IMR-90 (cell line): ENCODE results near the gene QPRT. TPM values are rescaled to one million over a fixed set of nuclear protein-coding genes. Genes with fewer than 3 reads are reported as not detected.
A peak's percentile ranks its signal among the peaks of the same experiment; 100 is the strongest.
"Not testable (repeated sequence)": the region's sequence is repeated elsewhere in the genome, so short reads cannot be mapped to it uniquely, and the experiment has no call there.

Source experiments
- ATAC-seq: fragments of 200-7000 bp; cut with Tn5 transposase; 2 replicates; pipeline ENCODE4 v1.9.1; 2020; ENCODE audit warnings: low read depth, mild to moderate bottlenecking, moderate library complexity
- BruUV-seq: library from RNA; stranded (reverse); fragments of 400-500 nt; replicated peaks from 2 replicates; lab custom pipeline; 2021; lab: Mats Ljungman, UMichigan
- CTCF ChIA-PET: fragments of 300-600 bp; formaldehyde crosslinking; extraction: SDS; loops from one replicate; lab custom pipeline; 2021; ENCODE audit warnings: antibody characterized with exemption; lab: Yijun Ruan, JAX
- POLR2A ChIA-PET: fragments of 300-600 bp; sonication (Branson Sonifier 250); formaldehyde crosslinking; loops from one replicate; lab custom pipeline; 2022; ENCODE audit warnings: antibody characterized with exemption; ENCODE audit not compliant: unreplicated experiment; lab: Charles Lee
- DNase-seq: peaks from one replicate; pipeline ENCODE4 v3.0.0; 2013
- H2AFZ ChIP-seq: replicated peaks from 2 replicates; pipeline ENCODE3; 2013; ENCODE audit warnings: low read length, mild to moderate bottlenecking; ENCODE audit not compliant: poor library complexity
- H2AK5ac ChIP-seq: 2 replicates; pipeline ENCODE4 v1.6.1; 2013; ENCODE audit warnings: low read depth, low read length, inconsistent platforms
- H2AK9ac ChIP-seq: replicated peaks from 2 replicates; pipeline ENCODE3; 2013; ENCODE audit warnings: mild to moderate bottlenecking, low read depth, low read length, moderate library complexity; ENCODE audit not compliant: poor library complexity
- H2BK120ac ChIP-seq: 2 replicates; pipeline ENCODE4 v1.6.1; 2013; ENCODE audit warnings: low read depth, low read length, inconsistent platforms
- H2BK15ac ChIP-seq: 3 replicates; pipeline ENCODE4 v1.6.1; 2013; ENCODE audit warnings: low read depth, low read length, inconsistent platforms
- H2BK20ac ChIP-seq: 2 replicates; pipeline ENCODE4 v1.6.1; 2013; ENCODE audit warnings: low read depth, mild to moderate bottlenecking, inconsistent platforms, low read length, moderate library complexity
- H2BK5ac ChIP-seq: 2 replicates; pipeline ENCODE4 v1.6.1; 2013; ENCODE audit warnings: mild to moderate bottlenecking, low read depth, low read length, inconsistent platforms; ENCODE audit not compliant: poor library complexity, severe bottlenecking
- H3K14ac ChIP-seq: replicated peaks from 2 replicates; pipeline ENCODE4 v1.6.1; 2013; ENCODE audit warnings: low read depth, low read length, inconsistent platforms
- H3K18ac ChIP-seq: 2 replicates; pipeline ENCODE4 v1.6.1; 2013; ENCODE audit warnings: low read depth, low read length, control low read depth
- H3K23ac ChIP-seq: 2 replicates; pipeline ENCODE4 v1.6.1; 2013; ENCODE audit warnings: low read depth, low read length, inconsistent platforms
- H3K27ac ChIP-seq: 2 replicates; pipeline ENCODE4 v1.5.1; 2013; ENCODE audit warnings: mild to moderate bottlenecking, control low read depth, low read length; ENCODE audit not compliant: insufficient read depth
- H3K27me3 ChIP-seq: 2 replicates; pipeline ENCODE4 v1.6.1; 2013; ENCODE audit warnings: low read length; ENCODE audit not compliant: control insufficient read depth, insufficient read depth
- H3K36me3 ChIP-seq: 2 replicates; pipeline ENCODE4 v1.6.1; 2013; ENCODE audit warnings: low read length, mixed read lengths; ENCODE audit not compliant: control insufficient read depth, insufficient read depth
- H3K4ac ChIP-seq: 2 replicates; pipeline ENCODE4 v1.6.1; 2013; ENCODE audit warnings: low read depth, low read length, inconsistent platforms
- H3K4me1 ChIP-seq: 2 replicates; pipeline ENCODE4 v1.6.1; 2013; ENCODE audit warnings: low read length, mixed read lengths; ENCODE audit not compliant: control insufficient read depth, insufficient read depth
- H3K4me2 ChIP-seq: 2 replicates; pipeline ENCODE4 v1.6.1; 2013; ENCODE audit warnings: low read depth, mild to moderate bottlenecking, control low read depth, low read length, moderate library complexity
- H3K4me3 ChIP-seq: 2 replicates; pipeline ENCODE4 v1.5.1; 2013; ENCODE audit warnings: low read depth, mild to moderate bottlenecking, control low read depth, low read length, moderate library complexity; ENCODE audit not compliant: insufficient read depth
- H3K56ac ChIP-seq: 2 replicates; pipeline ENCODE4 v1.6.1; 2013; ENCODE audit warnings: low read length, inconsistent platforms; ENCODE audit not compliant: insufficient read depth; ENCODE audit errors: extremely low read depth
- H3K79me1 ChIP-seq, 2 experiments: 2 replicates each; pipeline ENCODE4 v1.6.1; 2013; ENCODE audit warnings: low read length in 2 of 2, inconsistent platforms in 1 of 2, low read depth in 1 of 2
- H3K9ac ChIP-seq: 2 replicates; pipeline ENCODE4 v1.6.1; 2013; ENCODE audit warnings: low read depth, low read length, control low read depth
- H3K9me1 ChIP-seq: 2 replicates; pipeline ENCODE4 v1.6.1; 2013; ENCODE audit warnings: low read length, inconsistent platforms; ENCODE audit not compliant: insufficient read depth
- H3K9me3 ChIP-seq: 2 replicates; pipeline ENCODE4 v1.6.1; 2013; ENCODE audit warnings: low read length; ENCODE audit not compliant: control insufficient read depth, insufficient read depth
- H4K20me1 ChIP-seq: 2 replicates; pipeline ENCODE4 v1.6.1; 2013; ENCODE audit warnings: low read length, inconsistent platforms; ENCODE audit not compliant: insufficient read depth
- H4K5ac ChIP-seq: 2 replicates; pipeline ENCODE4 v1.6.1; 2013; ENCODE audit warnings: mild to moderate bottlenecking, low read depth, low read length, control low read depth
- H4K8ac ChIP-seq, 2 experiments: 2 replicates each; pipeline ENCODE4 v1.6.1; 2013; ENCODE audit warnings: low read depth in 2 of 2, low read length in 2 of 2, control low read depth in 1 of 2, inconsistent platforms in 1 of 2
- H4K91ac ChIP-seq: 2 replicates; pipeline ENCODE4 v1.6.1; 2013; ENCODE audit warnings: low read depth, low read length, inconsistent platforms; ENCODE audit not compliant: insufficient read depth
- WGBS, 2 experiments: methylation state at CpG; one replicate each; pipeline versions ENCODE4 v1.1.5 to v1.1.7; 2013; ENCODE audit warnings: missing lambda C conversion rate in 2 of 2; ENCODE audit not compliant: insufficient read length in 1 of 2; ENCODE audit errors: extremely low coverage in 2 of 2; 5-methylcytosine and 5-hydroxymethylcytosine counted together
- dilution Hi-C: fragments of 300-500 bp; cut with HindIII; formaldehyde crosslinking; loops from one replicate; pipeline ENCODE4 v1.14.3; 2018; ENCODE audit warnings: low sequenced_read_pairs; ENCODE audit not compliant: unreplicated experiment
- in situ Hi-C: fragments of 300-500 bp; cut with MboI; formaldehyde crosslinking; loops from 3 replicates; pipeline ENCODE4 v1.14.3; 2019; ENCODE audit warnings: low sequenced_read_pairs, inconsistent platforms, mixed read lengths
- intact Hi-C: fragments of 100-400 bp; cut with micrococcal nuclease; formaldehyde crosslinking; loops from 2 replicates; pipeline ENCODE4 v1.10.0; 2022
- polyA plus RNA-seq, 3 experiments: library from polyadenylated mRNA; depleted of rRNA; stranded (reverse); fragments of >200 nt; gene quantifications; 2 replicates each; pipeline ENCODE4 v1.2.3, GENCODE V29; 2012; ENCODE audit warnings: low replicate concordance in 1 of 3
- total RNA-seq: library from RNA; depleted of rRNA; stranded (reverse); fragments of >200 nt; gene quantifications from 2 replicates; pipeline ENCODE4 v1.2.3, GENCODE V29; 2012

Gene QPRT
- total and polyA plus RNA-seq, 2 of the 4 experiments (the other 2 are of a cell fraction) = 3.4 to 6.3 TPM

DNA sequence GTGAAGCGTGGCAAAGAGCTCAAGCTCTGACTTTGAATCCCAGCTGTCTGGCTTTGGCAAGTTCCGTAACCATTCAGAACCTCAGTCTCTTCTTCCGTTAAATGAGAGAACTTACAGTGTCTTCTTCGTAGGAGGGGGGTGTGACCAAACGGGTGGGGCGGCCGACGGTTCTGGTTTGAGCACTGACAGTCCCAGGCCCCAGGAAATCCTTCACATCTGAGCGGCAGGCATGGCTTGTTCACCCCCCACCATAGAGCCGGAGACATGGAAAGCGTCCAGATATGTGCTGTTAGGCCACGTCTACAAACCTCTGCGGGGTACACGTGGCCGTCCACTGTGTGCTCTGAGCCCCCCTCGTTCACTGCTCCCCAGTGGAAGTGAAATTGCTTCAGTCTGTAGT, 43.1 kb upstream of the QPRT start:
- BruUV-seq, H2AK9ac ChIP-seq: not testable (repeated sequence)

DNA sequence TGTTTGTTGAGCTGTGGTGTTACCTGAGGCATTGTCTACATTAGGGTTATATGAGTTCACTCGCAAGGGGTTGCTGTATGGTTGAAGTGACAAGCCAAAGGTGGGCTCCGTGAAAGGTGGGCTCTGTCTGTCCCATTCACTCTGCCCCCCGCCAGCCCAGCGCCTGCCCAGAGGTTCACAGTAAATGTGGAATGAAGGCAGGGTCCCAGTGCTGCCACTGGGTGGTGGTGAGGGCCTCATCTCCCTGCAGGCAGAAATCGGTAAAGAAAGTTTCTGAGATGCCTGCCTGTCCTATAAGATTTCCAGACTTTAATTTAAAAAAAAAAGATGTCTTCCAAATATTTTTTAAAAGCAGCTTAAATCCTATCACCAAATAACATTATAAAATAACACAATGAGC, 42.6 kb upstream of the QPRT start:
- H2AK9ac ChIP-seq, H3K14ac ChIP-seq, H3K79me1 ChIP-seq, H4K8ac ChIP-seq, H2AK5ac ChIP-seq, intact Hi-C loops, H4K91ac ChIP-seq, H3K36me3 ChIP-seq, H3K9ac ChIP-seq, H2AFZ ChIP-seq, H3K4ac ChIP-seq, H3K9me1 ChIP-seq, H3K23ac ChIP-seq, H3K4me2 ChIP-seq, CTCF ChIA-PET, H3K9me3 ChIP-seq, DNase-seq, H3K4me1 ChIP-seq, POLR2A ChIA-PET, H4K5ac ChIP-seq, H2BK15ac ChIP-seq, H3K18ac ChIP-seq, H2BK120ac ChIP-seq, H3K27me3 ChIP-seq, H2BK5ac ChIP-seq, H3K56ac ChIP-seq, H3K27ac ChIP-seq, H2BK20ac ChIP-seq, BruUV-seq, H4K20me1 ChIP-seq, dilution Hi-C loops, H3K4me3 ChIP-seq: not testable (repeated sequence)
- in situ Hi-C loops = loop anchor here (10.0 kb wide), 1 partner anchor 58 kb away; no protein-coding TSS in a partner anchor
- no CpG with 5 or more reads among the region's 5 CpGs for WGBS, 2 experiments
- ATAC-seq = peak; percentile 37; the same call in 1 of the 2 replicates

More for the DNA sequence above, 43.1 kb upstream of the QPRT start:
- H3K4me3 ChIP-seq, H4K8ac ChIP-seq, H2BK20ac ChIP-seq, H4K20me1 ChIP-seq, H3K4me1 ChIP-seq, H3K79me1 ChIP-seq, H3K36me3 ChIP-seq, DNase-seq, ATAC-seq, H3K9me1 ChIP-seq, H3K18ac ChIP-seq, H3K23ac ChIP-seq, H2AFZ ChIP-seq, H4K91ac ChIP-seq, dilution Hi-C loops, H3K56ac ChIP-seq, H2AK5ac ChIP-seq, H3K27ac ChIP-seq, intact Hi-C loops, H3K27me3 ChIP-seq, CTCF ChIA-PET, H3K14ac ChIP-seq, H3K9me3 ChIP-seq, H3K4me2 ChIP-seq, H3K9ac ChIP-seq, H2BK15ac ChIP-seq, H4K5ac ChIP-seq, H2BK5ac ChIP-seq, POLR2A ChIA-PET, H3K4ac ChIP-seq, H2BK120ac ChIP-seq: not testable (repeated sequence)
- WGBS, 2 experiments = no CpG with 5 or more reads among the region's 16 CpGs
- in situ Hi-C loops = loop anchor here (10.0 kb wide), 1 partner anchor 59 kb away; no protein-coding TSS in a partner anchor
